HK-2 (cell line): ENCODE results near the gene RAB44.

Experiments
- DNase-seq: peaks from one replicate; pipeline ENCODE4 v3.0.0-alpha.2; 2018; ENCODE audit not compliant: unreplicated experiment

RAB44 gene

DNA sequence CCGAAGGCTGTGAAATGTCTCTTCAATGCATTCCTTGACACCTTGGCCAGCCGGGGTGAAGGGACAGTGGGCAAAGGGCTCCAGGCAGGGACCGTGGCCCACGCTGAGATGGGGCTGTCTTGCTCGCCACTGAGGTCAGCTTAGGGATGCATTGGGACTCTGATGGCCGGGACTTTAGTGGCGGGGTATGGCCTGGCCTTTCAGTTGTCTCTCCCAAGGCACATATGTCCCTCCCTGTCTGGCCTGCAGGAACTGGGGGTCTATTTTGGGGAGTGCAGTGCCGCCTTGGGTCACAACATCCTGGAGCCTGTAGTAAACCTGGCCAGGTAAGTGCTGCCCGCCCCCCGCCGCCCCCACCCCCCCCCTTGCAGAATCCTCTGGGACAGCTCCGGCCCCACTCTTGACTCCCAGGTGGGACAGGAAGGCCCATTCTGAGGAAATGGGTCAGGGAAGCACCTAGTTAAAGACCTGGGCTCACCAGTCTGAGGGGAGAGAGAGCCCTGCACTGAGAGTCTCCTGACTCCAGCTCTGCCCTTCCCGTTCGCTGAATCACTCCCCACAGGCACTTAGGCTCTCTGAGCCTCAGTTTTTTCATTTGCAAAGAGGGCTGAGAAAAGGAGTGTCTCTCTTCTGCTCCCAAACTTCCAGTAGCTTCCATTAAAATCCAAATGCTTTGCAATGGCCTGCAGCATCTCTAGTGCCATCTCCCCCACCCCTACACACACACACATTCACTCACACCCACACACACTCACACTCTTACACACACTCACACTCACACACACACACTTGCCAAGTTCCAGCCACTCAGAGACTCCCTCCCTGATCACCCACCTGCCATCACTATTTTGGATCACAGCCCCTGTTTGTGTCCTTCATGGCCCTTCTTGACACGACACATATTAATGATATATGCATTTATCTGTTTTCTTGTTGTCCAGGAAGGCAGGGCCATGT, 33.1 kb downstream of the RAB44 start:
- DNase-seq: no peak

DNA sequence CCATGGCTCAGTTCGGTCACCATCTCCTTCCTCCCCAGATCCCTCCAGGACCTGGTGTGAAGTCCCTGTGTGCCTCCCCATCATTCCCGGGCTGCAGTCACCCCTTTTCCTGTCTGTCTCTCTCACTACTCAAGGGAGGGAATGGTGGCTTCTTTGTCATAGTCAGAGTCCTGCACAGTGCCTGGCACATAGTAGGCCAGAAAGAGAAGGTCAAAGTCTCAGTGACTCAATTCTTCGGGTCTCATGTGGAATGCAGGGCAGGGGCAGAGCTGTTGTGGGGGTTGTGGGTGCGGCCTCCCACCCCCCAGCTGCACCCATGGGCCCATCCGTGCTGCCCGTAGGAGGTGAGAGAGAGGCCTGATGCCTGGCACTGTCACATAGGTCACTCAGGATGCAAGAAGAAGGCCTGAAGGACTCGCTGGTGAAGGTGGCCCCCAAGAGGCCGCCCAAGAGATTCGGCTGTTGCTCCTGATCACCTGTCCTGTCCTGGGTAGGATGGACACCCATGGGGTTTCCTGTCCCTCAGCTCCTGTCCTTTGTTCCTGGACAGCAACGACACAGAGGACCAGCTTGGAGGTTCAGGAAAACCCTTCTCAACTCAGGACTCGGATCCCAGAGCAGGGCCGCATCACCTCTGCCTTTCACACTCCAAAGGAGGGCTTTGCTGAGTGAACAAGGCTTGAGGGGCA, 34.1 kb downstream of the RAB44 start:
- no peak for DNase-seq

DNA sequence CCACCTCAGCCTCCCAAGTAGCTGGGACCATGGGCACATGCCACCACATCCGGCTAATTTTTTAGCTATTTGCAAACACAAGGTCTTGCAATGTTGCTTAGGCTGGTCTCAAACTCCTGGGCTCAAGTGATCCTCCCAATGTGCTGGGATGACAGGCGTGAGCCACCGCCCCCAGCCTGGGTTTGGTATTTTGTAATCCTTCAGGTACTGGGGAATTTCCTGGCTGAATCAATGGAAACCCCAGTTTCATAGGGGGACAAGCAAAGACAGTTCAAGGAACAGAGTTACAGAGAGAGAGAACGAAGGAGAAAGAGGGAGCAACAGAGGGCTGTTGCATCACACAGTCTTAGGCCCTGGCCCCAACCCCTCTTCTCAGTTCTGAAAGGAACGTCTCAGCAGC, 35.7 kb downstream of the RAB44 start:
- DNase-seq: no peak

DNA sequence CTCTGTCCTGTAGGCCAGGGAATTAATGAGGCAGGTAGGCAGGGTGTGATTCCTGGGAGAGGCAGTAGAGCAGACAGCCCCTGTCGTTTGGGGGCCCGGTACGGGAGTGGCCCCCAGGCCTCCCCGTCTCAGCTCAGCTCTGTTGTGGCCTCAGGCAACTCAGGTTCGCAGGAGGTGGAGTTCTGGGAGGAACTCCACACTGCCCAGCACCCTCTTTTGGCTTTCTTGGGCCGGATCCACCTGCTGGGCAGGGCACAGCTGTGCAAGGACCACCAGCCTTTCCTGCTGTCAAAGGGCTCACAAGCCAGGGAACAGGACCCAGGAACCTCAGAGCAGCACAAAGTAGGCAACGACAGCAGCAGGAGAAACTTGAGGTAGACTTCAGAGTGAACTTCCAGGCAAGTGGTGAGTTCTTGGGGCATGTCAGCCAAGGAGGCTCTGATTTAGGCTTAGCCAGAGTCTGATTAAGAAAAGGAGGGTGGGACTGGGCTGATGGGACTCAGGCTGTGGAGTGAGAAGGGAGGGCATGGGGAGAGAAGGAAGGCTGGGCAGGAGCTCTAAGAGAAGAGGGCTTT, 36.9 kb downstream of the RAB44 start:
- DNase-seq: no peak

DNA sequence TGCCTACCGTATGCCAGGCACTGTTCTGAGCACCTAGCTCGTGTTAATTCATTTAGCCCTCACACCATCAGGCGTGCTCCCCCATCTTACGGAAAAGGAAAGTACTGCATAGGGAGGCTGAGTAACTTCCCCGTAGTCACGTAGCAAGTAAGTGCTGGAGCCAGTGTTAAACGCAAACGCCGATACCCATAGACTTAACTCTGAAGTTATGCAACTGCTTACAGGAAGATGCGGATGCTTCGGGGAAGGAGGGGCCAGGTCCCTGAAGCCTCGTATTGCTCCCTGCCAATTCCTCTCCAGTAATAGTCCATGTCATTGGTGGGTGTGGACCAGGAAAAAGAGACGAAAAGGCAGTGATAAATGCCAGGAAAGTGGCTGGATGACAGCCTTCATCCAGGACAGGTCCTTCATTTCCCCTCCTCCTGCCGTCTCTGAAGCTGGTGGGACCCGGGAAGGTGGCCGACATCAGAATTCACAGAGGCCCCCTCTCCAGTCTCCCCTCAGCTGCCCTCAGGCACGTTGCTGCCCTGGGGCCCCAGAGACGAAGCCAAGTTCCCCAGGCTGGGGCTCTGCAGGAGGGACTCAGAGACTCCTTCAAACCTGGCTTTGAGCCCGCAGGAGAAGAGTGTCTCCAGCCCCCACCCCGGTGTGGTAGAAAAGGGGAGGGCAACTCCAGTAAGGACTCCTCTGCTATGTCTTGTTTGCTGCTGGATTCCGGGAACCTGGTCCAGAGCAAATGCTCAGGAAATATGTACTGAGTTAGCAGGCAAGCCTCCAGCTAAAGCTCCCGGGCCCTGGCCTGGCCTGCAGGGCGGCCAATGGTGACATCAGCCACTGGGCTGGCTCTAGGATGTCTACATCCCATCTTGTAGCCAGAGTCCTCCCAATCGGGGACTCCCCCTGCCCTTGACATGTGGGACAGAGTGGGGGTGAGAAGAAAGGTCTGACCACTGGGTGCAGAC, 37.8 kb downstream of the RAB44 start:
- DNase-seq: no peak

DNA sequence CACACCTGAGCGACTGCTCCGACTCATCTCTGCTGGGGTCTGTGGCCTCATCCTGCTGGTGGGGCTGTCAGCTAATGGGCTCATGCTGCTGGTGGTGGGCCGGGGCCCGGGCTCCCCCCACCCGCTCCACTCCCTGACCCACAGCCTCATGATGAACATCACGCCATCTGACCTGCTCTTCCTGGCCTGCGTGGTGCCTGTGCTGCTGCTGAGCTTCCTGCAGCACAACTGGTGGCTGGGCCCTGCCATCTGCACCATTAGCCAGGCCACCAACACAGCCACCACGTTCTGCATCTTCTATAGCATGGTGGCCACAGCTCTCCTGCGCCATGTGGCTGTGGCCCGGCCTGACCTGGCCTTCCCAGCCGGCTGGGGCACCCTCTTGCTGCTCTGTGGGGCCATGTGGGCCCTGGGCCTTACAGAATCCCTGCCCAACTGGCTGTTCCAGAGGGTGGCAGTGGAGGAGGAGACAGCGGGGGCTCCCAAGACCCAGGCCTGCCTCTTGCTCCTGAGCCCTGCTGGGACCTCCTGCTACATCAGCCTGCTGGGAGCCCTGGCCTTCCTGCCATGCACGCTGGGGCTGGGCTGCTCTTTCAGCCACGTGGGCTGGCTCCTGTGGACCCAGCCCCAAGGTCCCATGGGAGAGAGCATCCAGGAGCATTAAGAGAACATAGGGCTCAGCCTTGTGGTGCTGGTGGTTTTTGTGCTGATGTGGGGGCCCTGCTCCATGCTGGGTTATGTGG, 39.6 kb downstream of the RAB44 start:
- DNase-seq: no peak

DNA sequence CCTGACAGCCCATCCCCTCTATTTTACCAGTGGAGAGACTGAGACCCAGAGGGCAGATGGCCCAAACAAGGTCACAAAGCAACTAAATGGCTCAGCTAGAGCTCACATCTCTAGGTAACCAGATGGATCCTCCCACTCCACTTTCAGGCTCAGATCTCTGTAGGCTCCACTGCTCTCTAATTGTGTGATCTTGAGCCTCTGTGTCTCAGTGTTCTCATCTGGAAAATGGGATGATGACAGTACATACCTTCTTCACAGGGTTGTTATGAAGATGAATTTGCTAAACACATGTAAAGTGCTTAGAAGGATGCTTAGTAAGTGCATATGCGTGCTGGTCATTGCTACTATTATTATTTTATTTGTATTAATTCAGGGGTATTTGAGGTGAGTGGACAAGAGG, 40.5 kb downstream of the RAB44 start:
- no peak for DNase-seq

DNA sequence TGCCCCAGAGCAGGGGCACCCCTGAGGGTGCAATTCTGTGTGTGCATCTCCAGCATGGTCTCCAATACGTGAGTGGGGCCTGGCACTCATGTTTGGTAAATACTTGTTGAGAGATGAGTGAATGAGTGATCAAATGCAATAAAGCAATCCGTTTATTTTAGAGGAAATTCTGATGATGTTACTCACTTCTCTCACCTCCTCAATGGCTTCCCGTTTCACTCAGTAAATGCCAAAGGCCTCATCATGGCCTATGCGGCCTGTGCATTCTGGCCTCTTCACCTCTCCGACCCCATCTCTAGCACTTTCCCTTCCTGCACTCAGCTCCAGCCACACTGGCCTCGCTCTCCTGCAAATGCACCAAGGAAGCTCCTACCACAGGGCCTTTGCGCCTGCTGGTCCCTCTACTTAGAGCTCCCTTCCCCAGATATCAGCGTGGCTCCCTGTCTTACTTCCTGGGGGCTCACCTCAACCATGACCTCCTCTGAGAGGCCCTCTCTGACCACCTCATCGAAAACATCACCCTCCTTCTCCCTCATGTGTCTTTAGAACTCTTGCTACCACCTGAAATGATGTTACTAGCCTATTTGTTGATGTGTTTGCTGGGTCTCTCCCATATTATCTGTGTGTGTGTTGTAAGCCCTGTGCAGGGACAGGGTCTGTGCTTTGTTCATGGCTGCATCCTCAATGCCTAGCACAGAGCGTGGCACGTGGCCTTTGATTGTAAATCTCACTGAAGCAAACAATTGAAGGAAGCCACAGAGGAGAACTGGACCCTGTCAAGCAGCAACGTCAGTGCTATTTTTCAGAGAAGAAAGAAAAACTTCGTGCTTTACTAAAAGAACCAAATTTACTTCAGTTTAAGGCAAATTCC, 42.6 kb downstream of the RAB44 start:
- no peak for DNase-seq

DNA sequence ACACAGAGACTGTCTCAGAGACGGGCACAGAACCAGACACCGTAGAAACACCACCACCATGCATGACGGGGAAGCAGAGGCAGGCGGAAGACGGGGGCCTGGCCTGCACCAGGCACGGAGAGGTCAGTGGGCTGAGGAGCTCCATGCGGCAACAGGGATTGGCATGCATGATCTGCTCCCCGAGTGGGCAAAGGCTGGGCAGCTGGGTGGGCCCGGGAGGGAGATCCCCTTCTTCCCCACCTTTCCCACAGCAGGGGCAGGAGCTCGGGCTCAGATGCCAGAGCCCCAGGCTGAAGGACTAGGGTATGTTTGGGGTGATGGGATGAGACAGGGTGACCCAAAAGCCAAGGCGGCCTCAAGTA, 43.2 kb downstream of the RAB44 start:
- no peak for DNase-seq

DNA sequence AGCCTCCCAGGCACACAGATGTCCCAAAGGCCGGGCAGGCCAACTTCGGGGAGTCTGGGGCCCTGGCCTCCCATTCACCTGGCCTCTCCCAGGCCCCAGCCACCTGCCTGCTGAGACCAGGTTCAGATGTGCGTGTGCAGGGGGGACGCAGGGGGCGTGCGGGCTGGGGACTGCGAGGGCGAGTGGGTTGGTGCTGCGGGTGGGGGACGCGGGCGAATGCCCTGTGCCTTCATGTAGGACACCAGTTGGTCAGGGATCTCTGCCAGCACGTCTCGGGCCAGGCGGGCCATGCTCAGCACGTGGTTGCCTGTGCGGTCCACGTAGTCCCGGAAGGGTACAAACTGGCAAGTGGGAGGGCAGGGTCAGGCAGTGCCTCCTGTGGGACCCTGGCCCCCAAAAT, 44.5 kb downstream of the RAB44 start:
- DNase-seq: no peak

DNA sequence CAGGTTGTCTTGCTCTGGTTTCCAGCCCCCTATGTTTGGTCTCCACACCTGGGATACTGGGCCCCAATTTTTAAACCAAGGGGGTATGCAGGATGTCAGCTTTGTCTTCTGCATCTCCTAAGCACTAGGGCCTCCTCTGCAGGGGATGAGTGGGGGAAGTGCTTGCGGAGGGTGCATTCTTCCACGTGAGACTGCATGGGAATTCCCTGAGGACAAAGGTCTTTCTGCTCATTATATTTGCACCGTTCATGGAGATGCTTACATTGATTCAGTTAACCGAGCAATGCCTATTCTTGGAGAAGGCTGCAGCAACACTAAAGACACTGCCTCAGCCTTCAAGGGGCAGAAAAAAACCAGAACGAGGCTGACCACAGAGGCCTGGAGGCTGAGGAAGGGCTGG, 45.4 kb downstream of the RAB44 start:
- no peak for DNase-seq

DNA sequence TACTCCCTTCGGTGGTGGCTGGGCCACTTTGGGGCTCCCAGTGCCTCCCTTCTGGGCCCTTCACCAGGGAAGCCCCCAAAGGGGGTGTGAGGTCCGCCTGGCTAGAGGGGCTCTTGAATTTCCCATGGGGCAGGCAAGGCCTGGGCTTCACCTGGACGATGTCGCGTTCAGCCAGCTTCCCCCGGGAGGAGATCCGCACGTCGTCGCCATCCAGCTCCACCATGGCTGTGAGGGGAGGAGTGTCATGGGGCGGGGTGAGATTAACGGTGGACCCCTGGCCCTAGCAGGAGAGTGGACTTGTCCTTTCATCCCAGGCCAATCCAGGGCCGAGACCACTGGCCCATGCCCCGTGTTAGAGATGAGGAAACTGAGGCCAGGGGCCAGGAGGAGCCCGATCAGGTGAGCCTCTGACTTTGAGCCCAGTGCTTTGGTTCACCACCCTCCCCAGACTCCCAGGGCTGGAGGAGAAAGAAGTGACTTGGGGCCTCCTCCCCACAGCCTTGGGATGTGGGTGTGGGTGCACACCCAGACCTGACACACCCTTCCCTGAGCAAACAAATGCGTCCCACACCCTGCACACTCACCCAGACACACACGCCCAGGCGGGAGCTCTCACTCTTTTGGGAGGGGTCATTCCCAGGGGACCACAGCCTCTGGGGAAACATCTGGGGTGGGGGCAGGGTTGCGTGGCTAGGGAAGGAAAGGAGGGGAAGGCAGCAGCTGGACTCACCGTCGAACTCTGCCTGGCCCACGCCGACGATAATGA, 46.1 kb downstream of the RAB44 start:
- no peak for DNase-seq

DNA sequence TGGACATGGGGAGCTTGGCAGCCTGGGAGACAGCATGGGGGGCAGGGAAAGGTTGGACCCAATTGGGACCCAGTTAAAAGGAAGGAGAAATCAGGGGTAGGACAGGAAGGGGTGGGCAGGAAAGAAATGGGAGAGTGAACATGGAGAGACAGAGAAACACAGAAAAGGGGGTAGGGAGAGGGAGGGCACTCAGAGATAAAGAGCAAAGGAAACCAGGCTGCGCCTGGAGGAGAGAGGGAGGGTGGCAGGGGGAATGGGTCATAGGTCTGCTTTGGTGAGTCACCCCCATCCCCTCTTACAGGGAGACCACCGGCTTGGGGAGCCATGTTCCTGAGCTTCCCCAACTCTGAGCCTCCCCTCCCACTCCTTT, 46.7 kb downstream of the RAB44 start:
- no peak for DNase-seq

DNA sequence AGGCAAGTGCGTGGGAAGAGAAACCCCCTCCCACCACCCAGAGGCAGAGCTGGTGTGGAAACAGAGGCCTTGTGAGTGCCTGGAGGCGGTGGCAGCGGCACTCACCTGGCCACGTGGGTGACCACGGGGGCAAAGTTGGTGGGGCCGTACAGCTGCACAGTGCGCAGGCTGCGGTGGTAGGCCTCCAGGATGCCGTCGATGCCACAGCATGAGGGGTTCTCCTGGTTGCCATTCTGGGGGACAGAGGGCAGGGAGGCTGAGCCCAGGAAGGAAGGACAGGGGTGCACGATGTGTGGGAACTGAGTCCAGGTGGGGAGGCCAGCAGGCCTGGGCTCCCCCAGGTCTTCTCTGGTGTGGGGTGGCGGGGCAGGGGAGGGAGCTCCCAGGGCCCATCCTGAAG, 47.7 kb downstream of the RAB44 start:
- DNase-seq: no peak

DNA sequence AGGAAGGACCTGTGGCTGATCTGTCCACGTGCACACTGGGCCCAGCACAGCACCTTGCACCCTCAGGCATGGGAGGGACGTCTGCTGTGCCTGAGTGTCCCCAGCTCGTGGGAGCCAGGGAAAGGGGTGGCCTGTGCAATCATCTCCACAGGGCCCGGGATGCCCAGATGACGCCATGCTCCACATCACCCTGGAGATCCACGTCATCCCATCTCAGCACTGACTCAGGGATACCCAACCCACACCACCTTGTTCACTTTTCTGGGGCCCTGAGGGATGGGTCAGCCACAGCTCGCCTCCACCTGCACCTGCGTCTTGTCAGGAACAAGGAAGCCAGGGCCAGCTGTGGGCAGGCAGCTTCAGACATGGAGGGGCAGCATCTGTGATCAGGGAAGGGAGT, 48.2 kb downstream of the RAB44 start:
- no peak for DNase-seq

DNA sequence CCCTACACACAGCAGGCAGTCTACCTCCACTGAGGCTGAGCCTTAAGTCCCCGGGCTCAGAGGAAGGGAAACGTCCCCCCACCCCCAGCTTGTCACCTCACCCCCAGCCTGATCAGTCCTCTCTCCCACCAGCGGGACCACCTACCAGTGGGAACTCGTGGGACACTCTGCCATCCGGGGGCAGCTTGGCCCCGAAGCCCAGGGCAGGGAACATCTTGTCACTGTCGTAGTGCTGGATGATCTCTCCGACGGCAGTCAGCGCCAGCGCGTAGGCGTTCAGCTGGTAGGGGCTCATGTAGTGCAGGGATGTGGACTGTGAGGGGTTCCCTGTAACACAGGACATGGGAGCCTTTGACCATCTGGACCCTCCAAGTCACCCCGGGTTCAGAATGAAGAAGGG, 48.6 kb downstream of the RAB44 start:
- no peak for DNase-seq

DNA sequence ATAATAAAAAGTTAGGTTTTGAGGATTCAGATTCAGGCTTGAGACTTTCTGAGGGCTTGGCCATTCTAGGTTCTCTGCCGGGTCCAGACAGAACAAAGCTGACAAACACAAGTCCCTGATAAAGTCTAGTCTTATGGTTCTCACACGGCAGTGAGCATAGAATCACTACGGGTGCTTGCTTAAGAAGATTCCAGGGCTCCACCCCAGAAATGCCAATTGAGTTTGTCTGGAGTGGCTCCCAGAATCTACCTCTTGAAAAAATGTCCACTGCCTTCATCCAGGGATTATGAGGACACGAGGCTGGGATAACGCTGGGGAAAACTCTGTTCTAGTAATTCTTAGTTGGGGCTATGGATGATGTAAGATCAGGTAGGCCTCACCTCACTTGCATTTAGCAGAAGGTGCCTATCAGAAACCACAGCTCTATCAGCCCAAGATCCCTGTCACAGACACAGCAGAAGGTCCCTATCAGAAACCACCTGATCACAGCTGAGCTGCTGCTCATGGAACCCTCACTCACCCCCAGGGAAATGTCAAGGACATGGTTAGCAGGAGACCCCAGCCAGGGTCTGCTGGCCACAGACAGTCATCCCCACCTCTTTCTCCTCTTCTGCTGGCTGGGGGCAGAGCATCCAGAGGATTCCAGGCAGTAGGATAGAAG, 52.3 kb downstream of the RAB44 start:
- DNase-seq: no peak

DNA sequence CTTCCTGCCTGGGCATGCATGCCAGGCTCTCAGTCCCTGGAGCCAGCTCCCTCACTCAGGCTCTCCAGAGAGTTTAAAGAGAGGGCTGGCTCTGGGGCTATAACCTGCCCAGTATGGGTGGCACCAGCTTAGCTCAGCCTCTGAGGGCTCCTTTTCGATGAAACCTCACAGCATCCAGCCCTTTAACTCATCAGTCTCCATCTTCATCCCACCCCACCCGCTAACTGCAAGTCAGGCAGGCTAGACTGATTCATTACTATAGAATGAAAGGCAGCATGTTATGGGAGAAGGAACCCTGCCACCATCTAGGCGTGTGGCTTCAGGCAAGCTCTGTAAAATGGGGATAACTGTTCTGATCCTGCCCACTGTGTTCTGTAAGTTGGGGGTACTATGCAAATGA, 53.5 kb downstream of the RAB44 start:
- DNase-seq: no peak

DNA sequence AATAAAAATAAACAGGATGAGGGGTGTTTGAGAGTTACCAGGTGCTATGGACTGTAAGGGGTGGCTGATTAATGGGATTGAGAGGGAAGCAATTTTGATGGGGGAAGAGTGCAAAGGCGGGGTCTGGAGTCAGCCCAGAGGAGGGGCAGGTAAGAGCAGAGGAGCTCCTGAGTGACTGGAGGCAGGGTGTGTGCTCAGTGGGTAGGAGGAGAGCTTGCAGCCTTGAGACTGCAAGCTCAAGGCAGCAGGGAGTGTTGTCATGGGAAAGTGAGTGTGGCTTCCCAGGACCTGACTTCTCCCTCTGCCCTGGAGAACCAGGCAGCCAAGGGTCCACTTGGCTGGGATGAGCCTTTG, 54.2 kb downstream of the RAB44 start:
- DNase-seq: no peak
